Activated T-helper 1 cell treated with anti-CD3 and anti-CD28 coated beads, Interleukin-12 subunit alpha, Interleukin-12 subunit beta, Interleukin-2, Interleukin-4 antibody, amounts not matched to agents 30 ng/mL and 10 ng/mL and 1 ng/mL, durations not matched to agents 14 hours and 24 hours and 36 hours (primary cell): ENCODE data around the gene TAOK1. TPM values are rescaled to one million over a fixed set of nuclear protein-coding genes. Genes with fewer than 3 reads are reported as not detected.
A peak's percentile ranks its signal among the peaks of the same experiment; 100 is the strongest.

Experiments used
- DNase-seq: peaks from one replicate; pipeline ENCODE4 v3.0.0; 2021; ENCODE audit warnings: low spot score
- H3K27ac Mint-ChIP-seq: one replicate; pipeline ENCODE4 v1.8.0; 2021; ENCODE audit warnings: mild to moderate bottlenecking, mixed read lengths
- H3K27me3 Mint-ChIP-seq: one replicate; pipeline ENCODE4 v1.8.0; 2022; ENCODE audit warnings: mild to moderate bottlenecking, moderate library complexity, mixed read lengths; ENCODE audit not compliant: insufficient read depth
- H3K36me3 Mint-ChIP-seq: one replicate; pipeline ENCODE4 v1.8.0; 2021; ENCODE audit warnings: low read depth, mixed read lengths
- H3K4me1 Mint-ChIP-seq: one replicate; pipeline ENCODE4 v1.8.0; 2021; ENCODE audit warnings: low read depth, mixed read lengths
- H3K4me3 Mint-ChIP-seq: one replicate; pipeline ENCODE4 v1.8.0; 2021; ENCODE audit warnings: mild to moderate bottlenecking, moderate library complexity, mixed read lengths
- H3K9me3 Mint-ChIP-seq: one replicate; pipeline ENCODE4 v1.8.0; 2021; ENCODE audit warnings: mixed read lengths
- intact Hi-C: fragments of 100-400 bp; cut with micrococcal nuclease; formaldehyde crosslinking; loops from one replicate; pipeline ENCODE4 v1.15.1; 2024
- total RNA-seq: library from RNA; stranded (reverse); gene quantifications from 2 replicates; pipeline ENCODE4 v1.2.3, GENCODE V29; 2022

Gene TAOK1
- total RNA-seq, 1 donor from 2014 or later, result 46.9 TPM

DNA sequence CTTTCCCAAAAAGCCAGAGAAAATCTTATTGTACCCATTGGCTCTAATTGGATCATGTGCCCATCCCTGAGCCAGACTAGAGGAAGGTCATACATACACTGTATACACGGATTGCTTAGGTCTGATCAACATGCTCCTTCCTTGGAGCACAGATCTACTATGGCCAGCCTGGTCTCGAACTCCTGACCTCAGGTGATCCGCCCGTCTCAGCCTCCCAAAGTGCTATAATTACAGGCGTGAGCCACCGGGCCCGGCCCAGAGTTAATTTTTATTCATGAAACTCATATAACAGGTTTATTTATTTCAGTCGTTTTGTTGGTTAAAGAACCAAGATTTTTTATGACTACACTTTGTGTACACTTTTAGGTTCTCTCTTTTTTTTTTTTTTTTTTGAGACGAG is 1.2 kb upstream of the TAOK1 start:
- Mint-ChIP-seq H3K4me1 (peaks cover 37% of the 10 kb centered on the region), H3K27me3 (no peaks in the 10 kb centered on the region), H3K4me3 (peak overlapping the region; percentile 93), H3K36me3 (peaks cover 16% of the 10 kb centered on the region), H3K27ac (no peak overlapping the region), H3K9me3 (no peaks in the 10 kb centered on the region)
- intact Hi-C loops, result no loop called here
- no peak for DNase-seq

GRCh38 chr17:29390851-29391631 is 878 bp downstream of the TAOK1 start:
- Mint-ChIP-seq H3K4me1 (peaks cover 43% of the 10 kb centered on the region), H3K9me3 (no peaks in the 10 kb centered on the region), H3K27ac (peak overlapping the region; percentile 92), H3K36me3 (peaks cover 18% of the 10 kb centered on the region), H3K27me3 (no peaks in the 10 kb centered on the region), H3K4me3 (peak overlapping the region; percentile 98)
- intact Hi-C loops, result loop anchor here (1.0 to 10.0 kb wide), 6 partner anchors 97 to 676 kb away; partner anchors contain the start of genes NUFIP2, PROCA1, RAB34 and RPL23A
- no peak for DNase-seq

- H3K9me3 Mint-ChIP-seq, result no peaks in the 10 kb centered on the region
- H3K36me3 Mint-ChIP-seq, result peaks cover 18% of the 10 kb centered on the region
- H3K4me1 Mint-ChIP-seq, result peaks cover 43% of the 10 kb centered on the region
- no peak overlapping the region for H3K27ac Mint-ChIP-seq
- no peak for DNase-seq
- intact Hi-C loops, result loop anchor here (10.0 kb wide), 1 partner anchor 679 kb away; the partner anchor contains the start of genes PROCA1, RAB34 and RPL23A
- H3K27me3 Mint-ChIP-seq, result no peaks in the 10 kb centered on the region
- peak overlapping the region; percentile 66 for H3K4me3 Mint-ChIP-seq
Measured at GRCh38 chr17:29393436-29393835, 3.3 kb downstream of the TAOK1 start.

DNA sequence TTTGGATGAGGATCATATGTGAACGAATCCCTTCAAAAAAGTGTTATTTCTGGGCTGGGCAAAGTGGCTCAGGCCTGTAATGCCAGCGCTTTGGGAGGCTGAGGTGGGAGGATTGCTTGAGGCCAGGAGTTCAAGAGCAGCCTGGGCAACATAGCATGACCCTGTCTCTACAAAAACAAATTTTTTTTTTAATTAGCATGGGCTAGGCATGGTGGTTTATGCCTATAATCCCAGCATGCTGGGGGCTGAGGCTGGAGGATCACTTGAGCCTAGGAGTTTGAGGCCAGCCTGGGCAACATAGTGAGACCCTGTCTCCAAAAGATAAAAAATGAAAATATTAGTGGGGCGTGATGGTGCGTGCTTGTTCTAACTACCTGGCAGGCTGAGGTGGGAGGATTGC is 4.6 kb downstream of the TAOK1 start:
- no peak for DNase-seq
- H3K4me1 Mint-ChIP-seq, result peaks cover 39% of the 10 kb centered on the region
- intact Hi-C loops, result loop anchor here (10.0 kb wide), 1 partner anchor 680 kb away; the partner anchor contains the start of genes PROCA1, RAB34 and RPL23A
- H3K27ac Mint-ChIP-seq, result no peak overlapping the region
- H3K36me3 Mint-ChIP-seq, result peaks cover 17% of the 10 kb centered on the region
- H3K27me3 Mint-ChIP-seq, result no peaks in the 10 kb centered on the region
- no peak overlapping the region for H3K4me3 Mint-ChIP-seq
- no peaks in the 10 kb centered on the region for H3K9me3 Mint-ChIP-seq

- no peak overlapping the region for H3K4me3 Mint-ChIP-seq
- intact Hi-C loops, result loop anchor here (10.0 kb wide), 1 partner anchor 681 kb away; the partner anchor contains the start of genes PROCA1, RAB34 and RPL23A
- no peaks in the 10 kb centered on the region for H3K27me3 Mint-ChIP-seq
- peaks cover 34% of the 10 kb centered on the region for H3K4me1 Mint-ChIP-seq
- no peaks in the 10 kb centered on the region for H3K9me3 Mint-ChIP-seq
- DNase-seq, result no peak
- peaks cover 19% of the 10 kb centered on the region for H3K36me3 Mint-ChIP-seq
- no peak overlapping the region for H3K27ac Mint-ChIP-seq
Measured at GRCh38 chr17:29396066-29396465, 5.9 kb downstream of the TAOK1 start.

DNA sequence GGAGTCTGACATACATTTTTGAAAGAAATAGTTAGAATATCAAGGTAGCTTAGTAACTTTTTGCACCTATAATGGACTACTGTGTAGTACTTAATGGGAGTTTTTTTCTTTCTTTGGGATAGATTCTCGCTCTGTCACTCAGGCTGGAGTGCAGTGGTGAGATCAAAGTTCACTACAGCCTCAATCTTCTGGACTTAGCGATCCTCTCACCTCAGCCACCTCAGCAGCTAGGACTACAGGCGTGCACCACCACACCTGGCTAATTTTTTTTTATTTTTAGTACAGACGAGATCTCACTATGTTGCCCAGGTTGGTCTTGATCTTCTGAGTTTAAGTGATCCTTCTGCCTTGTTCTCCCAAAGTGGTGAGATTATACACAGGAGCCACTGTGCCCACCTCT is 9.5 kb downstream of the TAOK1 start:
- Mint-ChIP-seq H3K36me3 (peaks cover 13% of the 10 kb centered on the region), H3K4me3 (no peak overlapping the region), H3K9me3 (no peaks in the 10 kb centered on the region), H3K4me1 (peaks cover 6% of the 10 kb centered on the region), H3K27me3 (no peaks in the 10 kb centered on the region), H3K27ac (no peak overlapping the region)
- DNase-seq, result no peak
- intact Hi-C loops, result loop anchor here (10.0 kb wide), 1 partner anchor 685 kb away; the partner anchor contains the start of genes PROCA1, RAB34 and RPL23A

DNA sequence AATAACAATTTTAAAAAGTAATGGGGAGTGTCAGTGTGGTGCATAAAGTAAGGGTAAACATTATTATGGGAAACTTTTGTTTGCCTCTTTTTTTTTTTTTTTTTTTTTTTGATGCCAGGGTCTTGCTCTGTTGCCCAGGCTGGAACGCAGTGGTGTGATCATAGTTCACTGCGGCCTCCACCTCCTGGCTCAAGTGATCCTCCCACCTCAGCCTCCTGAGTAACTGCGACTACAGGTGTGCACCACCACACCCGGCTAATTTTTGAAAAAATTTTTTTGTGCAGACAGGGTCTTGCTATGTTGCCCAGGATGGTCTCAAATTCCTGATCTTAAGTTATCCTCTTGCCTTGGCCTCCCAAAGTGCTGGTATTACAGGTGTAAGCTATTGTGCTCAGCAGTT is 10.7 kb downstream of the TAOK1 start:
- Mint-ChIP-seq H3K36me3 (peaks cover 13% of the 10 kb centered on the region), H3K27me3 (no peaks in the 10 kb centered on the region), H3K9me3 (no peaks in the 10 kb centered on the region), H3K27ac (no peak overlapping the region), H3K4me3 (no peak overlapping the region), H3K4me1 (peaks cover 5% of the 10 kb centered on the region)
- intact Hi-C loops, result no loop called here
- no peak for DNase-seq

GRCh38 chr17:29401258-29401657 is 11.1 kb downstream of the TAOK1 start:
- H3K27ac Mint-ChIP-seq, result no peak overlapping the region
- H3K27me3 Mint-ChIP-seq, result no peaks in the 10 kb centered on the region

GRCh38 chr17:29407856-29408255 is 17.7 kb downstream of the TAOK1 start:
- Mint-ChIP-seq H3K4me3 (no peak overlapping the region), H3K4me1 (peaks cover 19% of the 10 kb centered on the region), H3K9me3 (no peaks in the 10 kb centered on the region), H3K36me3 (peaks cover 2% of the 10 kb centered on the region), H3K27me3 (no peaks in the 10 kb centered on the region), H3K27ac (no peak overlapping the region)
- no peak for DNase-seq
- intact Hi-C loops, result no loop called here

More at GRCh38 chr17:29401258-29401657, 11.1 kb downstream of the TAOK1 start:
- intact Hi-C loops, result no loop called here
- Mint-ChIP-seq H3K4me3 (no peak overlapping the region), H3K4me1 (peaks cover 9% of the 10 kb centered on the region), H3K36me3 (peaks cover 13% of the 10 kb centered on the region), H3K9me3 (no peaks in the 10 kb centered on the region)
- no peak for DNase-seq

DNA sequence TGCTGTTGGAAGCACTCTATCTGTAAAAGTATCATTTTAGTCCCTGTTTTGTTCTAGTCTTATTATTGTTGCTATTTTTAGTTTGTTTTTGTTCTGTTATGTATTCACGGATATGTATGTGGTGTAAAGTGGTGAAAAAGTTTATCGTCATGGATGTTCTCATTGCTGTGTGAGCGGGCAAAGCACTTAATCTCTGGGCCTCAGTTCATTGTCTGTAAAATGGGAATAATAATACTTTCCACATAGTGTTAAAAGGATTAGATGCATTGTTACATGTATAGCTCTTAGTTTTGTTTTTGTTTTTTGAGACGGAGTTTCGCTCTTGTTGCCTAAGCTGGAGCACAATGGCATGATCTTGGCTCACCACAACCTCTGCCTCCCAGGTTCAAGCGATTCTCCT is 19.8 kb downstream of the TAOK1 start:
- Mint-ChIP-seq H3K9me3 (no peaks in the 10 kb centered on the region), H3K27ac (no peak overlapping the region), H3K36me3 (no peaks in the 10 kb centered on the region), H3K27me3 (no peaks in the 10 kb centered on the region), H3K4me1 (peaks cover 15% of the 10 kb centered on the region), H3K4me3 (no peak overlapping the region)
- DNase-seq, result no peak
- intact Hi-C loops, result no loop called here

- Mint-ChIP-seq H3K36me3 (no peaks in the 10 kb centered on the region), H3K9me3 (no peaks in the 10 kb centered on the region), H3K27ac (no peak overlapping the region), H3K4me1 (peaks cover 10% of the 10 kb centered on the region), H3K4me3 (no peak overlapping the region), H3K27me3 (no peaks in the 10 kb centered on the region)
- intact Hi-C loops, result no loop called here
- DNase-seq, result no peak
Measured at GRCh38 chr17:29412780-29413565, 22.8 kb downstream of the TAOK1 start.

DNA sequence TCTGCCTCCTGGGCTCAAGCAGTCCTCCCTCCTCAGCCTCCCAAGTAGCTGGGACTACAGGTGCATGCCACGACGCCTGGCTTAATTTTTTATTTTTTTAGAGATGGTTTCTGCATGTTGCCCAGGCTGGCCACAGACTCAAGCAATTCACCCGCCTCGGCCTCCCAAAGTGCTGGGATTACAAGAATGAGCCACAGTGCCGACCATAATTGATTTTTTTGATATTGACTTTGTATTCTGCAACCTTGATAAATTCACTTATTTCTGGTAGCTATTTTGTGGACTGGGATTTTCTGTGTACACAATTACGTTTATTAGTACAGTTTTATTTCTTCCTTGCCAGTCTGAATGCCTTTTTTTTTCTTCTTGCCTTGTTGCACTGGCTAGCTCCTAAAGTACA is 30.0 kb downstream of the TAOK1 start:
- no peak overlapping the region for H3K27ac Mint-ChIP-seq
- H3K9me3 Mint-ChIP-seq, result no peaks in the 10 kb centered on the region
- peaks cover 7% of the 10 kb centered on the region for H3K36me3 Mint-ChIP-seq
- no peaks in the 10 kb centered on the region for H3K27me3 Mint-ChIP-seq
- no peak for DNase-seq
- no peak overlapping the region for H3K4me3 Mint-ChIP-seq
- intact Hi-C loops, result no loop called here
- H3K4me1 Mint-ChIP-seq, result no peaks in the 10 kb centered on the region

- no peak for DNase-seq
- Mint-ChIP-seq H3K9me3 (no peaks in the 10 kb centered on the region), H3K27me3 (no peaks in the 10 kb centered on the region), H3K27ac (no peak overlapping the region), H3K4me3 (no peak overlapping the region), H3K36me3 (peaks cover 7% of the 10 kb centered on the region), H3K4me1 (peaks cover 8% of the 10 kb centered on the region)
- intact Hi-C loops, result no loop called here
Measured at GRCh38 chr17:29430275-29430674, 40.1 kb downstream of the TAOK1 start.
